HL-60 (cell line): ENCODE data around the gene SELENOP.
"Not testable (repeated sequence)": the region's sequence is repeated elsewhere in the genome, so short reads cannot be mapped to it uniquely, and the experiment has no call there.

ENCODE experiments used
- CTCF ChIP-seq: IDR thresholded peaks from one replicate; pipeline ENCODE4 v1.5.1; 2011; ENCODE audit warnings: low read length, control low read depth, inconsistent platforms; ENCODE audit not compliant: insufficient read depth
- GABPA ChIP-seq: IDR thresholded peaks from 2 replicates; pipeline ENCODE4 v1.6.1; 2012; ENCODE audit warnings: low read depth
- POLR2AphosphoS5 ChIP-seq: IDR thresholded peaks from 2 replicates; pipeline ENCODE4 v1.6.1; 2012; ENCODE audit warnings: low read depth
- REST ChIP-seq: IDR thresholded peaks from 2 replicates; pipeline ENCODE4 v1.6.1; 2012; ENCODE audit warnings: low read depth; ENCODE audit not compliant: insufficient replicate concordance

- TF ChIP-seq CTCF, REST, GABPA, POLR2AphosphoS5: not testable (repeated sequence)
Measured at GRCh38 chr5:42844408-42844807, 32.7 kb upstream of the SELENOP start.
